Mesenchymal stem cell (in vitro differentiated cells and primary cell): ENCODE measurements around the gene ARHGAP44.
A peak's percentile ranks its signal among the peaks of the same experiment; 100 is the strongest.

ENCODE experiments used
- DNase-seq: peaks from one replicate; pipeline ENCODE4 v3.0.0-alpha.2; 2013
- H2AFZ ChIP-seq: one replicate; pipeline ENCODE4 v1.6.1; 2013; ENCODE audit warnings: low read depth, mild to moderate bottlenecking, control low read depth, inconsistent platforms, low read length, moderate library complexity
- H2AK5ac ChIP-seq: 2 replicates; pipeline ENCODE4 v1.6.1; 2013; ENCODE audit warnings: low read length, moderate library complexity, mild to moderate bottlenecking, inconsistent platforms; ENCODE audit not compliant: severe bottlenecking
- H2BK120ac ChIP-seq: one replicate; pipeline ENCODE4 v1.6.1; 2013; ENCODE audit warnings: low read depth, mild to moderate bottlenecking, inconsistent platforms, low read length, moderate library complexity
- H2BK12ac ChIP-seq, 2 experiments: one replicate each; pipeline ENCODE4 v1.6.1; 2013; ENCODE audit warnings: inconsistent platforms in 2 of 2, low read length in 2 of 2, mild to moderate bottlenecking in 2 of 2, moderate library complexity in 2 of 2, control low read depth in 1 of 2
- H2BK15ac ChIP-seq: one replicate; pipeline ENCODE4 v1.6.1; 2013; ENCODE audit warnings: mild to moderate bottlenecking, low read depth, inconsistent platforms; ENCODE audit not compliant: poor library complexity, severe bottlenecking
- H2BK5ac ChIP-seq: 2 replicates; pipeline ENCODE4 v1.6.1; 2013; ENCODE audit warnings: low read depth, mild to moderate bottlenecking, low read length, control low read depth, inconsistent platforms; ENCODE audit not compliant: poor library complexity, severe bottlenecking
- H3K14ac ChIP-seq, 2 experiments: one replicate each; pipeline ENCODE4 v1.6.1; 2013; ENCODE audit warnings: inconsistent platforms in 2 of 2, low read length in 2 of 2, control low read depth in 1 of 2, mild to moderate bottlenecking in 1 of 2, moderate library complexity in 1 of 2
- H3K18ac ChIP-seq, 2 experiments: one replicate each; pipeline ENCODE4 v1.6.1; 2013; ENCODE audit warnings: inconsistent platforms in 2 of 2, low read length in 2 of 2, control low read depth in 1 of 2, low read depth in 1 of 2, mild to moderate bottlenecking in 1 of 2
- H3K23ac ChIP-seq, 2 experiments: one replicate each; pipeline ENCODE4 v1.6.1; 2013; ENCODE audit warnings: inconsistent platforms in 2 of 2, low read length in 2 of 2, mild to moderate bottlenecking in 2 of 2, moderate library complexity in 2 of 2, control low read depth in 1 of 2
- H3K27ac ChIP-seq: 2 replicates; pipeline ENCODE4 v1.5.1; 2013; ENCODE audit warnings: mild to moderate bottlenecking, moderate library complexity, low read length, control low read depth, inconsistent platforms; ENCODE audit not compliant: poor library complexity, severe bottlenecking
- H3K27me3 ChIP-seq, 2 experiments: 2 replicates each; pipeline versions ENCODE4 v1.6.1 to v1.7.0; 2013; ENCODE audit warnings: low read length in 2 of 2, mild to moderate bottlenecking in 2 of 2, moderate library complexity in 2 of 2, control low read depth in 1 of 2, inconsistent platforms in 1 of 2; ENCODE audit not compliant: control insufficient read depth in 1 of 2, insufficient read depth in 1 of 2
- H3K36me3 ChIP-seq, 2 experiments: 2 replicates each; pipeline versions ENCODE4 v1.6.1 to v1.7.0; 2013; ENCODE audit warnings: low read length in 2 of 2, control low read depth in 1 of 2, inconsistent platforms in 1 of 2, low read depth in 1 of 2, mild to moderate bottlenecking in 1 of 2; ENCODE audit not compliant: insufficient read depth in 2 of 2, control insufficient read depth in 1 of 2
- H3K4ac ChIP-seq, 2 experiments: one replicate each; pipeline ENCODE4 v1.6.1; 2013; ENCODE audit warnings: inconsistent platforms in 2 of 2, low read length in 2 of 2, mild to moderate bottlenecking in 2 of 2, moderate library complexity in 2 of 2, control low read depth in 1 of 2, low read depth in 1 of 2
- H3K4me1 ChIP-seq: 2 replicates; pipeline ENCODE4 v1.6.1; 2013; ENCODE audit warnings: low read depth, low read length, control low read depth; ENCODE audit not compliant: control insufficient read depth, insufficient read depth
- H3K4me2 ChIP-seq: 2 replicates; pipeline ENCODE4 v1.6.1; 2013; ENCODE audit warnings: low read length, mild to moderate bottlenecking, inconsistent platforms; ENCODE audit not compliant: poor library complexity, severe bottlenecking
- H3K4me3 ChIP-seq, 2 experiments: 2 replicates each; pipeline versions ENCODE4 v1.5.1 to v1.7.0; 2013; ENCODE audit warnings: low read length in 2 of 2, mild to moderate bottlenecking in 2 of 2, control low read depth in 1 of 2, low read depth in 1 of 2; ENCODE audit not compliant: insufficient read depth in 1 of 2
- H3K79me1 ChIP-seq: replicated peaks from 2 replicates; pipeline ENCODE4 v1.6.1; 2013; ENCODE audit warnings: mild to moderate bottlenecking, control low read depth, low read length, inconsistent platforms; ENCODE audit not compliant: poor library complexity, severe bottlenecking
- H3K9ac ChIP-seq: 2 replicates; pipeline ENCODE4 v1.7.0; 2013; ENCODE audit warnings: mild to moderate bottlenecking, low read length, moderate library complexity
- H3K9me3 ChIP-seq: 2 replicates; pipeline ENCODE4 v1.7.0; 2013; ENCODE audit warnings: mild to moderate bottlenecking, low read length; ENCODE audit not compliant: control insufficient read depth
- H4K8ac ChIP-seq: one replicate; pipeline ENCODE4 v1.6.1; 2013; ENCODE audit warnings: inconsistent platforms, mild to moderate bottlenecking, low read length, moderate library complexity
- H4K91ac ChIP-seq: one replicate; pipeline ENCODE4 v1.6.1; 2013; ENCODE audit warnings: mild to moderate bottlenecking, low read length, inconsistent platforms
- WGBS: methylation state at CpG from one replicate; pipeline ENCODE4 v1.1.7; 2013; ENCODE audit warnings: mixed read lengths; 5-methylcytosine and 5-hydroxymethylcytosine counted together

ARHGAP44 gene

DNA sequence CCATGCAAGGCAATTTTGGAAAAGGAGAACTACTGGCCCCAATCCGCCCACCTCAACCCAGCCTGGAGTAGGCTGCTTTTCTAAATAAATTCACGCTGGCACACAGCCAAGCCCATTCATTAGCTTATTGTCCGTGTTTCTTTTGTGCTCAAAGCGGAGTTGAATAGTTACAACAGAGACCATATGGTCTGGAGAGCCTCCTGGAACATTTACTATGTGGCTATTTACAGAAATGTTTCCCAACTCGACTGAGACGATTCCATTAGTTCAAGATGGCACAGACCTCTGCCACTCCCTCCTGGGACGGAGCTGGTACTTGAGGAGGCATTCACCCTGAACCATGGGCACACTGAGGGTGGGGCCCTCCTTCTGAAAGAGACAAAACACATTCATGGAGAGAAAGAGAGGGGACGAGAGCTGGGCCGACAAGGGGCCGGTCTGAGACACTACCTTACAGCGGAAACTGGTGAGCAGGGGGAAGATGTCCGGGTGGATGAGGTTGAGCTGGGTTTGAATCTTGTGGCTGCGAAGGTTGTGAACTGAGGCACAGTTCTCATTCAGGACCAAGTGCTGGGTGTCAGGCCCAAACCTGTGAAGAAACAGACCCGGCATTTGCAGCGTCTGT lies 212.8 kb downstream of the ARHGAP44 start:
- no peaks in the 10 kb centered on the region for H3K27me3 ChIP-seq
- no peak overlapping the region for H3K23ac ChIP-seq

DNA sequence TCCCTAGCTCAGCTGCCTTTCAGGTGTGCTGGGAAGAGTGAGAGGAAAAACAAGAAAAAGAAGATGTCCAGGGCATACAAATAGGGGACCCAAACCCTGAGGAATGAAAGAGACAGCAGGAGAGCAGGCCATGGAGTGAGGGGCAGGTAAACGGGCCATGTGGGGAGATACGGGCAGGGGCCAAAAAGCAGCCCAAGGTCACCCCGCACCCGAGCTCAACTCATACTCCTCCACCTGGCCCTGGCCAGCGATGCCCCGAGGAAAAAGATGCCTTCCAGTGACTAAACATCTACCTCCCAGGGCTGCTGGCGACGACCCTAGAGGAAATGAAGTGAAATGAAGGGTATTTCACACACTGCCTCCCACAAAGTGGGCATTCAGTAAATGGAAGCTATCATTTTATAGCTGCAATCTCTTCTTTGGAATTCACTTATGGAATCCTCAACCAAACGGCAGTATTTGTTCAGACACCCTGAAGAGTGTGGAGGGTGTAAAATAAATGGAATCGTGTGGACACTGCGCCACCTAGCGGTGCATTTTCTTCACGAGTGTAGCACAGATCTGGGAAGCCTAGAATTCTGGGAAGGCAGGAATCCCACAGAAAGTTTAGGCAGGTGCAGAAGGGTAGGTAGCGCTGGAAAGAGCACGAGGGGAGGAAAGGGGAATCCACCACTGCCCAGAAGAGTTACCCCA lies 213.6 kb downstream of the ARHGAP44 start:
- Histone ChIP-seq H3K18ac (no peak overlapping the region), H2BK12ac (no peak overlapping the region), H3K27me3 (no peaks in the 10 kb centered on the region), H2BK5ac (no peak overlapping the region), H3K27ac (no peak overlapping the region), H4K8ac (no peak overlapping the region), H3K9ac (no peak overlapping the region), H2BK15ac (no peak overlapping the region), H4K91ac (no peak overlapping the region), H3K9me3 (no peaks in the 10 kb centered on the region), H3K14ac (no peak overlapping the region), H2BK120ac (no peak overlapping the region), H3K23ac (no peak overlapping the region), H3K4ac (no peak overlapping the region), H3K4me2 (no peak overlapping the region), H3K36me3 (peaks cover 74 to 88% of the 10 kb centered on the region in 2 experiments), H2AK5ac (no peak overlapping the region), H3K79me1 (peaks cover 35% of the 10 kb centered on the region), H2AFZ (no peak overlapping the region), H3K4me3 (no peak overlapping the region), H3K4me1 (peaks cover 2% of the 10 kb centered on the region)
- 40% methylated on average over 12 of the region's 15 CpGs for WGBS
- peak; percentile 70 for DNase-seq

More for the DNA sequence above, 212.8 kb downstream of the ARHGAP44 start:
- Histone ChIP-seq H3K4ac (no peak overlapping the region), H3K27ac (no peak overlapping the region), H4K91ac (no peak overlapping the region), H3K4me1 (peaks cover 2% of the 10 kb centered on the region), H2BK120ac (no peak overlapping the region), H2BK15ac (no peak overlapping the region), H2AK5ac (no peak overlapping the region), H2AFZ (no peak overlapping the region), H3K4me3 (no peak overlapping the region), H3K36me3 (peaks cover 73 to 92% of the 10 kb centered on the region in 2 experiments), H3K9me3 (no peaks in the 10 kb centered on the region), H3K9ac (no peak overlapping the region), H3K79me1 (peaks cover 37% of the 10 kb centered on the region), H2BK12ac (no peak overlapping the region), H3K18ac (no peak overlapping the region), H4K8ac (no peak overlapping the region), H3K14ac (no peak overlapping the region), H3K4me2 (no peak overlapping the region), H2BK5ac (no peak overlapping the region)
- no peak for DNase-seq
- 93% methylated on average over 15 of the region's 15 CpGs for WGBS

DNA sequence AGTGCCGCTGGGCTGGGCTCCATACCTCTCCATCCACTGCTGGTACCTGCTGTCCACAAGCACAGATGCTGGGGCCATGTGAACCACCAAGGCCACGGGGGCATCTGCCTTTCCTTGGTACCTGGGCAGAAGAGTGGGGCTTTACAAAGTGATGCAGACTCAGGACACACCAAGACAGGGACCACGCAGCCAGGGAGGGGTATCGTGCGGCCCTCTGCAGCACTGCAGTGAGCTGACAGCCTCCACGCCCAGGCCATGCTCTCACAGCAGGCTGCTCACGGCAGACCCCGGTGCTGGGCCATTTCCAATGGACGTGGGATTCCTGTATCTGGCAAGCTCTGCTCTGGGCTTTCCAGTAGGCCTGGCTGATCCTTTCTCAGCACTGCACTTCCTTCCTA lies 214.2 kb downstream of the ARHGAP44 start:
- H3K23ac ChIP-seq, result no peak overlapping the region
- H3K9ac ChIP-seq, result no peak overlapping the region
- no peak overlapping the region for H4K91ac ChIP-seq
- no peak overlapping the region for H2BK120ac ChIP-seq
- no peak overlapping the region for H3K4me2 ChIP-seq
- H3K18ac ChIP-seq, result no peak overlapping the region
- H3K4me3 ChIP-seq, result peak overlapping the region in 1 of 2 experiments; percentile 21
- no peak overlapping the region for H2AFZ ChIP-seq
- H3K4me1 ChIP-seq, result peaks cover 2% of the 10 kb centered on the region
- no peak overlapping the region for H3K27ac ChIP-seq
- H4K8ac ChIP-seq, result peak overlapping the region; percentile 51
- H3K36me3 ChIP-seq, result peaks cover 72 to 85% of the 10 kb centered on the region in 2 experiments
- peak overlapping the region in 1 of 2 experiments; percentile 13 for H3K4ac ChIP-seq
- H2AK5ac ChIP-seq, result no peak overlapping the region
- 88% methylated on average over 9 of the region's 9 CpGs for WGBS
- no peak overlapping the region for H2BK15ac ChIP-seq
- H3K9me3 ChIP-seq, result no peaks in the 10 kb centered on the region
- H2BK5ac ChIP-seq, result no peak overlapping the region
- no peak for DNase-seq
- H3K14ac ChIP-seq, result no peak overlapping the region
- H2BK12ac ChIP-seq, result no peak overlapping the region
- no peaks in the 10 kb centered on the region for H3K27me3 ChIP-seq
- peaks cover 36% of the 10 kb centered on the region for H3K79me1 ChIP-seq

DNA sequence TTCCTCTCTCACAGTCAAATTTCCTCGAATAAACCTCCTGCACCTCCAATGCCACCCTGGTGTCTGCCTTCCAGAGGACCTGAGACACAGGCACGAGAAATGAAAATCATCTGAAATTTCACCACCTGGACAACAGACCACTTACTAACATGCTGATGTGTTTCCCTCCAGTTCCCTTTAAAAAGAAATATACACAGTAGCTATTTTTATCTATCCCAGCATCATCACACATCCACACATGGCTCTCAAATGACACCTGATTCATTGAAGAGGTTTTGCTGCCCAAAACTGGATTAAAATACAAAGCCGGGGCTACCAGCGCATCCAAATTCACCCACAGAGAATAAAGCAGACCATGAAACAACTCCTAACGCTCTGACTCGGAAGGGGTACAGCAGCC lies 214.6 kb downstream of the ARHGAP44 start:
- H3K27me3 ChIP-seq, result no peaks in the 10 kb centered on the region
- H3K4me3 ChIP-seq, result no peak overlapping the region
- H3K4me2 ChIP-seq, result no peak overlapping the region
- H2AFZ ChIP-seq, result no peak overlapping the region
- H3K4ac ChIP-seq, result no peak overlapping the region
- H3K18ac ChIP-seq, result no peak overlapping the region
- H4K91ac ChIP-seq, result no peak overlapping the region
- H2AK5ac ChIP-seq, result no peak overlapping the region
- H3K9me3 ChIP-seq, result no peaks in the 10 kb centered on the region
- no peak overlapping the region for H3K23ac ChIP-seq
- H2BK5ac ChIP-seq, result no peak overlapping the region
- H2BK120ac ChIP-seq, result no peak overlapping the region
- H3K14ac ChIP-seq, result no peak overlapping the region
- H2BK12ac ChIP-seq, result no peak overlapping the region
- no peak overlapping the region for H2BK15ac ChIP-seq
- H3K4me1 ChIP-seq, result peaks cover 2% of the 10 kb centered on the region
- H3K27ac ChIP-seq, result no peak overlapping the region
- peak overlapping the region; percentile 22 for H3K9ac ChIP-seq
- WGBS, result 92% methylated on average over 5 of the region's 6 CpGs
- peaks cover 38% of the 10 kb centered on the region for H3K79me1 ChIP-seq
- peaks cover 71 to 85% of the 10 kb centered on the region in 2 experiments for H3K36me3 ChIP-seq
- no peak for DNase-seq
- no peak overlapping the region for H4K8ac ChIP-seq
